H9 (cell line): ENCODE measurements around the gene XIRP2. TPM values are rescaled to one million over a fixed set of nuclear protein-coding genes. Genes with fewer than 3 reads are reported as not detected.

Experiments used
- DNase-seq: peaks from one replicate; pipeline ENCODE4 v3.0.0-alpha.2; 2017
- H2AFZ ChIP-seq: one replicate; pipeline ENCODE4 v1.6.1; 2013; ENCODE audit warnings: mild to moderate bottlenecking, low read length, control low read depth, moderate library complexity
- H2AK5ac ChIP-seq: 2 replicates; pipeline ENCODE4 v1.6.1; 2013; ENCODE audit warnings: low read length, control low read depth, mixed read lengths; ENCODE audit not compliant: insufficient read length
- H2BK120ac ChIP-seq: one replicate; pipeline ENCODE4 v1.6.1; 2013; ENCODE audit warnings: low read depth, mild to moderate bottlenecking, low read length, control low read depth, inconsistent platforms; ENCODE audit not compliant: poor library complexity, severe bottlenecking
- H2BK12ac ChIP-seq: 2 replicates; pipeline ENCODE4 v1.6.1; 2013; ENCODE audit warnings: low read length, control low read depth, mixed read lengths, low read depth; ENCODE audit not compliant: insufficient read length
- H2BK15ac ChIP-seq: 2 replicates; pipeline ENCODE4 v1.6.1; 2013; ENCODE audit warnings: low read depth, low read length, control low read depth
- H2BK20ac ChIP-seq: one replicate; pipeline ENCODE4 v1.6.1; 2013; ENCODE audit warnings: low read depth, mild to moderate bottlenecking, low read length, control low read depth, inconsistent platforms; ENCODE audit not compliant: poor library complexity, severe bottlenecking
- H2BK5ac ChIP-seq: 2 replicates; pipeline ENCODE4 v1.6.1; 2013; ENCODE audit warnings: low read length, control low read depth, mixed read lengths; ENCODE audit not compliant: insufficient read length
- H3K14ac ChIP-seq: 2 replicates; pipeline ENCODE4 v1.6.1; 2013; ENCODE audit warnings: low read length, control low read depth; ENCODE audit not compliant: insufficient read depth
- H3K18ac ChIP-seq: 2 replicates; pipeline ENCODE4 v1.6.1; 2013; ENCODE audit warnings: low read depth, mild to moderate bottlenecking, mixed read lengths, low read length, control low read depth; ENCODE audit not compliant: insufficient read length
- H3K23ac ChIP-seq: 2 replicates; pipeline ENCODE4 v1.6.1; 2013; ENCODE audit warnings: low read length, control low read depth, mixed read lengths, low read depth; ENCODE audit not compliant: insufficient read length
- H3K23me2 ChIP-seq: 2 replicates; pipeline ENCODE4 v1.6.1; 2013; ENCODE audit warnings: low read depth, mild to moderate bottlenecking, mixed read lengths, low read length, control low read depth; ENCODE audit not compliant: insufficient read length, poor library complexity, severe bottlenecking
- H3K27ac ChIP-seq: 2 replicates; pipeline ENCODE4 v1.5.1; 2013; ENCODE audit warnings: low read length, control low read depth, mixed read lengths, low read depth; ENCODE audit not compliant: insufficient read length
- H3K27me3 ChIP-seq: 2 replicates; pipeline ENCODE4 v1.6.1; 2013; ENCODE audit warnings: low read length, control low read depth, inconsistent platforms; ENCODE audit not compliant: insufficient read depth
- H3K4ac ChIP-seq: 2 replicates; pipeline ENCODE4 v1.6.1; 2013; ENCODE audit warnings: low read depth, mild to moderate bottlenecking, control low read depth, inconsistent platforms, low read length, moderate library complexity
- H3K4me1 ChIP-seq: 2 replicates; pipeline ENCODE4 v1.6.1; 2013; ENCODE audit warnings: low read length, control low read depth, inconsistent platforms; ENCODE audit not compliant: insufficient read depth
- H3K4me2 ChIP-seq: 2 replicates; pipeline ENCODE4 v1.6.1; 2013; ENCODE audit warnings: low read length, control low read depth, mixed read lengths; ENCODE audit not compliant: insufficient read length, insufficient read depth
- H3K56ac ChIP-seq: 2 replicates; pipeline ENCODE4 v1.6.1; 2013; ENCODE audit warnings: low read depth, mild to moderate bottlenecking, mixed read lengths, low read length, control low read depth; ENCODE audit not compliant: insufficient read length
- H3K79me1 ChIP-seq: 2 replicates; pipeline ENCODE4 v1.6.1; 2013; ENCODE audit warnings: low read depth, mild to moderate bottlenecking, moderate library complexity, low read length, control low read depth, inconsistent platforms; ENCODE audit not compliant: insufficient read depth, poor library complexity, severe bottlenecking
- H3K79me2 ChIP-seq: 2 replicates; pipeline ENCODE4 v1.6.1; 2013; ENCODE audit warnings: low read length, control low read depth, inconsistent platforms; ENCODE audit not compliant: insufficient read depth
- H3K9ac ChIP-seq: 2 replicates; pipeline ENCODE4 v1.6.1; 2013; ENCODE audit warnings: low read length, control low read depth, mixed read lengths; ENCODE audit not compliant: insufficient read length; ENCODE audit errors: extremely low read depth
- H3K9me3 ChIP-seq: one replicate; pipeline ENCODE4 v1.6.1; 2013; ENCODE audit warnings: low read depth, low read length, inconsistent platforms; ENCODE audit not compliant: control insufficient read depth
- H3T11ph ChIP-seq: one replicate; pipeline ENCODE4 v1.6.1; 2013; ENCODE audit warnings: mild to moderate bottlenecking, low read length, control low read depth, inconsistent platforms
- H4K20me1 ChIP-seq: one replicate; pipeline ENCODE4 v1.6.1; 2013; ENCODE audit not compliant: control insufficient read depth, insufficient read length, insufficient read depth
- H4K5ac ChIP-seq: 2 replicates; pipeline ENCODE4 v1.6.1; 2013; ENCODE audit warnings: low read depth, mild to moderate bottlenecking, mixed read lengths, low read length, control low read depth; ENCODE audit not compliant: insufficient read length
- H4K8ac ChIP-seq: replicated peaks from 2 replicates; pipeline ENCODE4 v1.6.1; 2013; ENCODE audit warnings: low read length, control low read depth, mixed read lengths, low read depth; ENCODE audit not compliant: insufficient read length
- H4K91ac ChIP-seq: 2 replicates; pipeline ENCODE4 v1.6.1; 2013; ENCODE audit warnings: low read depth, mild to moderate bottlenecking, moderate library complexity, mixed read lengths, low read length, control low read depth; ENCODE audit not compliant: insufficient read length
- H3K27ac Mint-ChIP-seq, 3 experiments: 2 replicates in 2 of 3; 3 replicates in 1 of 3; pipeline ENCODE4 v1.8.0; 2020 to 2021; ENCODE audit warnings: mixed read lengths in 3 of 3, mild to moderate bottlenecking in 1 of 3, moderate library complexity in 1 of 3
- H3K27me3 Mint-ChIP-seq: 2 replicates; pipeline ENCODE4 v1.8.0; 2021; ENCODE audit warnings: low read depth, mild to moderate bottlenecking, moderate library complexity, mixed read lengths
- H3K36me3 Mint-ChIP-seq, 3 experiments: 2 replicates in 2 of 3; 3 replicates in 1 of 3; pipeline ENCODE4 v1.8.0; 2020 to 2021; ENCODE audit warnings: low read depth in 3 of 3, mixed read lengths in 3 of 3; ENCODE audit not compliant: insufficient read depth in 1 of 3
- H3K4me1 Mint-ChIP-seq, 2 experiments: 2 replicates each; pipeline ENCODE4 v1.8.0; 2020; ENCODE audit warnings: mixed read lengths in 2 of 2
- H3K4me3 Mint-ChIP-seq, 2 experiments: 2 replicates in 1 of 2; 3 replicates in 1 of 2; pipeline ENCODE4 v1.8.0; 2020 to 2021; ENCODE audit warnings: mild to moderate bottlenecking in 2 of 2, mixed read lengths in 2 of 2, moderate library complexity in 1 of 2
- H3K9me3 Mint-ChIP-seq, 2 experiments: 2 replicates in 1 of 2; 3 replicates in 1 of 2; pipeline ENCODE4 v1.8.0; 2020; ENCODE audit warnings: mild to moderate bottlenecking in 2 of 2, mixed read lengths in 2 of 2, moderate library complexity in 1 of 2
- WGBS: extraction: QIAGEN DNeasy Blood & Tissue Kit; methylation state at CpG from one replicate; pipeline ENCODE4 v1.1.7; 2013; ENCODE audit warnings: missing lambda C conversion rate, low lambda C conversion rate, mixed read lengths; ENCODE audit not compliant: insufficient read length; ENCODE audit errors: extremely low coverage; 5-methylcytosine and 5-hydroxymethylcytosine counted together
- total RNA-seq: library from RNA; stranded (reverse); gene quantifications from 2 replicates; pipeline ENCODE4 v1.2.1, GENCODE V29; 2021
- TF ChIP-seq, protein P1 (sequence below): fragments of 200-600 bp; sonication (generic); conservative IDR thresholded peaks from 3 replicates; pipeline ENCODE4 v1.8.0; 2021; ENCODE audit warnings: antibody characterized with exemption, mild to moderate bottlenecking

Gene XIRP2
- total RNA-seq, 1 experiment from 2014 or later: 0.07 TPM

DNA sequence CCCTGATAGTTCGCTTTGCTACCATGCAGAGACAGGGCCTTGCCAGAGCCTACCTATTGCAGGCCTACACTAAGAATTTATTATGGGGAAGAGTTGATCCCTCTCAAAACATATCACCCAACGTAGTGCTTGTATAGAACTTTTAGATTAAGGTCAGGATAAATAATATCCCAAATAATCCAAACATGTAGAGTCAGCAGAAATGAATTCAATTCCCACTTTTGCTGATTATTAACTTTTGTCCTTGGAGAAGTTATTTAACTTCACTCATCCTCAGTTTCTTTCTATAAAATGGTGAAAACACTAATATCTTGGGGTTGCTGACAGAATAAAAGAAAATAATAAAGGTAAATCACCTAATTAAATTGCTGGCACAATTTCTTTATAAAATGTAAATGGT is 294.1 kb downstream of the XIRP2 start:
- Histone ChIP-seq H3K18ac (no peak overlapping the region), H3K79me2 (no peaks in the 10 kb centered on the region), H3K4me1 (no peaks in the 10 kb centered on the region), H2AFZ (no peak overlapping the region), H3T11ph (no peak overlapping the region), H4K5ac (no peak overlapping the region), H4K91ac (no peak overlapping the region), H3K9me3 (no peaks in the 10 kb centered on the region), H2BK12ac (no peak overlapping the region), H2BK20ac (no peak overlapping the region), H3K14ac (no peak overlapping the region), H2BK120ac (no peak overlapping the region), H3K9ac (no peak overlapping the region), H4K8ac (no peak overlapping the region), H3K4ac (no peak overlapping the region), H3K79me1 (no peaks in the 10 kb centered on the region), H3K27me3 (no peaks in the 10 kb centered on the region), H2AK5ac (no peak overlapping the region), H3K23ac (no peak overlapping the region), H2BK5ac (no peak overlapping the region), H3K4me2 (no peak overlapping the region), H4K20me1 (no peaks in the 10 kb centered on the region), H3K56ac (no peak overlapping the region), H3K23me2 (no peaks in the 10 kb centered on the region), H2BK15ac (no peak overlapping the region), H3K27ac (no peak overlapping the region)
- TF ChIP-seq, protein P1, sequence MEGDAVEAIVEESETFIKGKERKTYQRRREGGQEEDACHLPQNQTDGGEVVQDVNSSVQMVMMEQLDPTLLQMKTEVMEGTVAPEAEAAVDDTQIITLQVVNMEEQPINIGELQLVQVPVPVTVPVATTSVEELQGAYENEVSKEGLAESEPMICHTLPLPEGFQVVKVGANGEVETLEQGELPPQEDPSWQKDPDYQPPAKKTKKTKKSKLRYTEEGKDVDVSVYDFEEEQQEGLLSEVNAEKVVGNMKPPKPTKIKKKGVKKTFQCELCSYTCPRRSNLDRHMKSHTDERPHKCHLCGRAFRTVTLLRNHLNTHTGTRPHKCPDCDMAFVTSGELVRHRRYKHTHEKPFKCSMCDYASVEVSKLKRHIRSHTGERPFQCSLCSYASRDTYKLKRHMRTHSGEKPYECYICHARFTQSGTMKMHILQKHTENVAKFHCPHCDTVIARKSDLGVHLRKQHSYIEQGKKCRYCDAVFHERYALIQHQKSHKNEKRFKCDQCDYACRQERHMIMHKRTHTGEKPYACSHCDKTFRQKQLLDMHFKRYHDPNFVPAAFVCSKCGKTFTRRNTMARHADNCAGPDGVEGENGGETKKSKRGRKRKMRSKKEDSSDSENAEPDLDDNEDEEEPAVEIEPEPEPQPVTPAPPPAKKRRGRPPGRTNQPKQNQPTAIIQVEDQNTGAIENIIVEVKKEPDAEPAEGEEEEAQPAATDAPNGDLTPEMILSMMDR: no peak
- H3K27ac Mint-ChIP-seq: no peak overlapping the region
- no peaks in the 10 kb centered on the region for H3K27me3 Mint-ChIP-seq
- H3K4me1 Mint-ChIP-seq: 0 out of 4 replicates have a peak, but pooled peaks cover 2 to 6% of the 10 kb centered on the region in 2 experiments
- no peaks in the 10 kb centered on the region for H3K9me3 Mint-ChIP-seq
- H3K36me3 Mint-ChIP-seq: no peaks in the 10 kb centered on the region; a peak in 1 of 7 replicates
- H3K4me3 Mint-ChIP-seq: no peak overlapping the region
- DNase-seq: no peak
- WGBS: no CpG with 5 or more reads among the region's 2 CpGs
